Esophagus muscularis mucosa (tissue), 4 donors: Measurements from ENCODE around the gene UNC45B.

Source experiments
- CTCF ChIP-seq, 3 experiments: fragments of 200-600 bp in 2 of 3; fragments of 450-650 bp in 1 of 3; sonication (generic) in 2 of 3; IDR thresholded peaks; one replicate each; pipeline ENCODE4 v1.5.1; 2017 to 2019; ENCODE audit warnings: antibody characterized with exemption in 3 of 3, mild to moderate bottlenecking in 2 of 3, moderate library complexity in 1 of 3
- EP300 ChIP-seq: sonication (generic); formaldehyde crosslinking; IDR thresholded peaks from one replicate; pipeline ENCODE4 v1.6.1; 2017; ENCODE audit warnings: antibody characterized with exemption
- POLR2A ChIP-seq: fragments of 450-650 bp; IDR thresholded peaks from one replicate; pipeline ENCODE4 v1.6.1; 2017; ENCODE audit warnings: antibody characterized with exemption, moderate library complexity, mild to moderate bottlenecking, low read depth
- POLR2AphosphoS5 ChIP-seq, 2 donors: sonication (generic); formaldehyde crosslinking; IDR thresholded peaks; one replicate each; pipeline ENCODE4 v1.6.1; 2017; ENCODE audit warnings: antibody characterized with exemption in 2 of 2

GRCh38 chr17:35132099-35132498 is 15.5 kb upstream of the UNC45B start:
- no peak for TF ChIP-seq CTCF (IDR thresholded peaks at IDR 0.05)
- no peak for TF ChIP-seq EP300
- no peak for TF ChIP-seq POLR2A
- no peak for TF ChIP-seq POLR2AphosphoS5 (IDR thresholded peaks at IDR 0.05)
